ENCODE measurements around the gene PRSS56. TPM values are rescaled to one million over a fixed set of nuclear protein-coding genes. Genes with fewer than 3 reads are reported as not detected.

PRSS56 gene
- polyA plus RNA-seq, 1 donor (not counting 4 experiments of a cell fraction or from before 2014, with no cell fraction given): not detected

DNA sequence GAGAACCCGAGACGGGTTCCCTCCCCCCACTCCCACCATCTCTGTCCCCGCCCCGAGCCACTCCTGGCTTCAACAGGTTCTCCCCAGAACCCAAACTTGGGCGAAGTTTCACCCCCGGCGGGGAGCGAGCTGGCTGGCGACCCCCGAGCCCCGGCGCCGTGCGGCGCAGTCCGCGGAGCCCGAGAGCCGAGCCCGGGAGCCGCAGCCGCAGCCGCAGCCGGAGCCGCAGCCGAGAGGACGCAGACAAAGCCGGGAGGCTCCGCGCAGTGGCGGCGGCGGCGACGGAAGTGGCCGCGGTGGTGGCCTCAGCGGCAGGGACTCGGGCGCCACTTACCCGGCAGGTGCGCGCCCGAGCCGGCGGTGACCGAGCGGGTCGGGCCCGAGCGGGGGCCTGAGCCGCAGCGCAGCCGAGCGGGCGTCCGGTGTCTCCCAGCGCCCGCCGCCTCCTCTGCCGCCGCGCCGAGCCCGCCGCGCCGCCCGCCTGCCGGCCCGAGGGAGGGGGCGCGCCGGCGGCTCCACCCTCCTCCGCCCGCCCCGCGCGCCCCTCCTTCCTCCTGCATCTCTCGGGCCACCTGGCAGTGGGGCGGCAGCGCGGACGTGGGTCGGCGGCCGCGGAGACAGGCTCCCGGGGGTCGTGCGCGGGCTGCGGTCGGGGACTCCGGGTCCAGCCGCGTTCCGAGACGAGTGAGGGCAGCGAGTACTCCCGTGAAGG is 32.6 kb upstream of the PRSS56 start, which contains the start of gene ECEL1:
TSS of gene ECEL1 (minus strand) at position 450 of the 712 bp plus-strand sequence. CDS start 1,181 bp downstream, outside the sequence.
- FAIRE-seq: no peak
- H3K4me3 ChIP-seq (ENCODE audit: control insufficient read depth in 2 of 3, extremely low read depth in 1 of 3, insufficient read depth in 2 of 3, low read depth in 1 of 3, low read length in 3 of 3): no peak within 1 kb of the TSS
- TF ChIP-seq, protein P1, sequence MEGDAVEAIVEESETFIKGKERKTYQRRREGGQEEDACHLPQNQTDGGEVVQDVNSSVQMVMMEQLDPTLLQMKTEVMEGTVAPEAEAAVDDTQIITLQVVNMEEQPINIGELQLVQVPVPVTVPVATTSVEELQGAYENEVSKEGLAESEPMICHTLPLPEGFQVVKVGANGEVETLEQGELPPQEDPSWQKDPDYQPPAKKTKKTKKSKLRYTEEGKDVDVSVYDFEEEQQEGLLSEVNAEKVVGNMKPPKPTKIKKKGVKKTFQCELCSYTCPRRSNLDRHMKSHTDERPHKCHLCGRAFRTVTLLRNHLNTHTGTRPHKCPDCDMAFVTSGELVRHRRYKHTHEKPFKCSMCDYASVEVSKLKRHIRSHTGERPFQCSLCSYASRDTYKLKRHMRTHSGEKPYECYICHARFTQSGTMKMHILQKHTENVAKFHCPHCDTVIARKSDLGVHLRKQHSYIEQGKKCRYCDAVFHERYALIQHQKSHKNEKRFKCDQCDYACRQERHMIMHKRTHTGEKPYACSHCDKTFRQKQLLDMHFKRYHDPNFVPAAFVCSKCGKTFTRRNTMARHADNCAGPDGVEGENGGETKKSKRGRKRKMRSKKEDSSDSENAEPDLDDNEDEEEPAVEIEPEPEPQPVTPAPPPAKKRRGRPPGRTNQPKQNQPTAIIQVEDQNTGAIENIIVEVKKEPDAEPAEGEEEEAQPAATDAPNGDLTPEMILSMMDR (optimal IDR thresholded peaks at IDR 0.05 in 1 of 3, IDR thresholded peaks at IDR 0.05 in 1 of 3, conservative IDR thresholded peaks at IDR 0.05 in 1 of 3; ENCODE audit: extremely low read depth in 1 of 3, insufficient read depth in 2 of 3, low read length in 3 of 3): no peak
- peak; percentile 11 for TF ChIP-seq EZH2 (IDR thresholded peaks at IDR 0.05; ENCODE audit: low read length)

GRCh38 chr2:232488097-232488711 is 32.0 kb upstream of the PRSS56 start:
- Histone ChIP-seq H2AFZ (ENCODE audit: control insufficient read depth, low read length) (no peak overlapping the region), H3K4me3 (ENCODE audit: control insufficient read depth in 2 of 3, extremely low read depth in 1 of 3, insufficient read depth in 2 of 3, low read depth in 1 of 3, low read length in 3 of 3) (no peak overlapping the region), H4K20me1 (ENCODE audit: control insufficient read depth, extremely low read depth, insufficient read depth, low read length) (no peaks in the 10 kb centered on the region), H3K27me3 (ENCODE audit: control insufficient read depth, extremely low read depth, insufficient read depth, low read length) (peaks cover 57% of the 10 kb centered on the region), H3K27ac (ENCODE audit: control insufficient read depth, insufficient read depth, low read length) (no peak overlapping the region), H3K9ac (ENCODE audit: control insufficient read depth, extremely low read depth, insufficient read depth, low read length) (no peak overlapping the region), H3K9me1 (ENCODE audit: control insufficient read depth, extremely low read depth, insufficient read depth, low read length) (no peaks in the 10 kb centered on the region), H3K4me1 (ENCODE audit: control insufficient read depth, extremely low read depth, insufficient read depth, low read length) (no peaks in the 10 kb centered on the region), H3K79me2 (ENCODE audit: control insufficient read depth, insufficient read depth, low read length) (no peaks in the 10 kb centered on the region), H3K4me2 (ENCODE audit: control insufficient read depth, extremely low read depth, insufficient read depth, low read depth, low read length) (no peak overlapping the region), H3K36me3 (ENCODE audit: control insufficient read depth in 2 of 2, extremely low read depth in 1 of 2, insufficient read depth in 2 of 2, low read length in 2 of 2) (no peaks in the 10 kb centered on the region), H3K9me3 (ENCODE audit: control insufficient read depth, low read depth, low read length) (no peaks in the 10 kb centered on the region)
- DNase-seq (ENCODE audit: low read depth, low spot score): no peak
- FAIRE-seq: no peak
- TF ChIP-seq, protein P1 (optimal IDR thresholded peaks at IDR 0.05 in 1 of 3, IDR thresholded peaks at IDR 0.05 in 1 of 3, conservative IDR thresholded peaks at IDR 0.05 in 1 of 3; ENCODE audit: extremely low read depth in 1 of 3, insufficient read depth in 2 of 3, low read length in 3 of 3): no peak
- TF ChIP-seq EZH2 (IDR thresholded peaks at IDR 0.05; ENCODE audit: low read length): peak; percentile 75
- dilution Hi-C loops (cut with MboI; ENCODE audit: extremely low pct_ligation_motif_present, low sequenced_read_pairs): no loop called here

More for the DNA sequence above, 32.6 kb upstream of the PRSS56 start, which contains the start of gene ECEL1:
- H3K36me3 ChIP-seq (ENCODE audit: control insufficient read depth in 2 of 2, extremely low read depth in 1 of 2, insufficient read depth in 2 of 2, low read length in 2 of 2): no peaks in the 10 kb centered on the region
- H3K9me1 ChIP-seq (ENCODE audit: control insufficient read depth, extremely low read depth, insufficient read depth, low read length): no peaks in the 10 kb centered on the region
- DNase-seq (ENCODE audit: low read depth, low spot score): no peak
- no peaks in the 10 kb centered on the region for H4K20me1 ChIP-seq (ENCODE audit: control insufficient read depth, extremely low read depth, insufficient read depth, low read length)
- H3K27me3 ChIP-seq (ENCODE audit: control insufficient read depth, extremely low read depth, insufficient read depth, low read length): peaks cover 57% of the 10 kb centered on the region
- dilution Hi-C loops (cut with MboI; ENCODE audit: extremely low pct_ligation_motif_present, low sequenced_read_pairs): no loop called here
- no peaks in the 10 kb centered on the region for H3K9me3 ChIP-seq (ENCODE audit: control insufficient read depth, low read depth, low read length)
- no peak within 1 kb of the TSS for H3K27ac ChIP-seq (ENCODE audit: control insufficient read depth, insufficient read depth, low read length)
- H2AFZ ChIP-seq (ENCODE audit: control insufficient read depth, low read length): no peak within 1 kb of the TSS
- H3K4me2 ChIP-seq (ENCODE audit: control insufficient read depth, extremely low read depth, insufficient read depth, low read depth, low read length): no peak within 1 kb of the TSS
- H3K4me1 ChIP-seq (ENCODE audit: control insufficient read depth, extremely low read depth, insufficient read depth, low read length): no peaks in the 10 kb centered on the region
- H3K79me2 ChIP-seq (ENCODE audit: control insufficient read depth, insufficient read depth, low read length): no peaks in the 10 kb centered on the region
- H3K9ac ChIP-seq (ENCODE audit: control insufficient read depth, extremely low read depth, insufficient read depth, low read length): no peak within 1 kb of the TSS
